ENCODE data around the gene CINP.
"Not testable (repeated sequence)": the region's sequence is repeated elsewhere in the genome, so short reads cannot be mapped to it uniquely, and the experiment has no call there.

Gene CINP

DNA sequence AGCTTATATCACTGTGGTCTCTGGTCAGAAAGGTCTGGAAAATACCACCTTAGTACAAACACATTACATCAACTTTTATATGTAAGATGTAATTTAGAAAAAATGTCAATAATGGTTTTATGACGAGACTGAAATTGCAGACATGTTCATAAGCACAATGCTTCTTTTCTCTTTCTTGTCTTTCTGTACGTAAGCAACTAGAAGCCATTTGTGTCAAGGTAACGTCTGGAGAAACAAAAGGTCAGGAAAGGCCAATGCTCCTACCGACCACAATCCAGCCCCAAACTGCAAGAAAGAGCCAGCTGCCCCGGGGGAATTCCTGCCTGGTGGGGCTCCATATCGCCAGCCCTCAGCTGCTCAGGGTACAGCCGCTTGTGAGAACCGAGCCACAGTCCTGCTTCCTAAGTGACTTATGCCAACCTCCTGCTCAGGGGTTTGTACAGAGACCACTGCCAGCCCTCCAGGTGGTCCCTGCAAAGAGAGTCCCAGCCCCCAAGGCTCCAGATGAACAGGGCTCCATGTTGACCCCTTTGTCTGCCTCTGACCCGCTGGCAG is 36.8 kb downstream of the CINP start:
- in situ Hi-C loops (cut with MboI; ENCODE audit: low pct_unique_long_range_greater_than_20kb, low sequenced_read_pairs), result no loop called here
- no peak for DNase-seq

DNA sequence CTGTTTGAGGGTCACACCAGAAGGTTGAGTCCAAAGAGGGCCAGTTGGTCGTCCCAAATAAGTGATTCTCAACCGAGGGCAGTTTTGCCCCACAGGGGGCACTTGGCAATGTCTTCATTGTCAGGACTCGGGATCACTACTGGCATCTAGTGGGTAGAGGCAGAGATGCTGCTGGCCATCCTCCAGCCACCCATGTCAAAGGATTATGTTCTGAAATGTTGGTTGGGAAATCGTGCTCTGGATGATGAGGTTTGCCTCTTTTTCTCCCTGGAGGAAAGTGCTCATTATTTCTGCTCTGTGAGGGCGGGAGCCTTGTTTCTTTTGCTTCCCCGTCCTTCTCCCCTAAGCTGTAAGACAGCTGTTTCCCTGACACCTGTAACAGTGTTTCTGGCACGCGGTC is 39.6 kb downstream of the CINP start:
- DNase-seq, result peak; percentile 68
- in situ Hi-C loops (cut with MboI; ENCODE audit: low pct_unique_long_range_greater_than_20kb, low sequenced_read_pairs), result no loop called here

DNA sequence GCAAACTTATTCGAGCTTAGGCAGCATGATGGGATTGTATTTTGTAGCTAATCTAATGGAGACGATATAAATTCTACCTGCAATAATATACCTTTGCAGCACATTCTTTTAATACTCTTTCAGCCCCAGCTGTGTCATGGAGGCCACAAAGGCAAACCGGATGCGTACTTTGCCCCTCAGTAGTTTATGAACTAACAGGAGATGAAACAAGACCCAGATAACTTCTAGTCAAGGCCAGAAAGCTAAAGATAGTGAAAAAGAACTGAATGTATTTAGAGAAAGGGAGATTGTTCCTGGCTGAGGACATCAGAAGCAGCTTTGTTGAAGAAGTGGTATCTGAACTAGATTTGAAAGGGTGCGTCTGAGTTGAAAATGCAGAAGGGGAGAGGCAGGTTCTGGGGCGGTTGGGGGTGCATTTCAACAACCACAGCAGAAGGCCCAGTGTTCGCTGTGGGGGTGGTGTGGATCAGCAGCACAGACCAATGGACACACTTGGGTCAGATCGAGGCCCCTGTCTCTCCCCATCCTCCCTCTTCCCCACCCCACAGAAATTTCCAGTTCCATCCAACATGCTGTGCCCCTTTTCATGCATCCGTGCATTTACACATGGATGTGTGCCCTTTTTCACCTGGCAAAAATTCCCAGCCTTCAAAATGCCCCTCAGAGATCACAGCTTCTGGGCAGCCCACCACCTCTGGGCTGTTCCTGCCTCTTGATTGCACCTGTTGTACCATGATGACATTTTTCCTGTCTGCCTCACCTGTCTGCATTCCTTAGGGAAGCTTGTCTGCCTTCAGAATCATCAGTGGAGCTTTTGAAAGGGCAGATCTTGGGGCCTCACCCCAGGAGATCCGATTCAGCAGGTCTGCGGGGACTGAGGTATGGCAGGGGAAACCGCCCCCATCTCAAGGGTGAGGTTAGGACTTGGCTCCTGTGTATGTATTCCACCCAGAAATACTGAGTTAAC is 41.0 kb downstream of the CINP start:
- in situ Hi-C loops (cut with MboI; ENCODE audit: low pct_unique_long_range_greater_than_20kb, low sequenced_read_pairs), result no loop called here
- DNase-seq, result no peak

DNA sequence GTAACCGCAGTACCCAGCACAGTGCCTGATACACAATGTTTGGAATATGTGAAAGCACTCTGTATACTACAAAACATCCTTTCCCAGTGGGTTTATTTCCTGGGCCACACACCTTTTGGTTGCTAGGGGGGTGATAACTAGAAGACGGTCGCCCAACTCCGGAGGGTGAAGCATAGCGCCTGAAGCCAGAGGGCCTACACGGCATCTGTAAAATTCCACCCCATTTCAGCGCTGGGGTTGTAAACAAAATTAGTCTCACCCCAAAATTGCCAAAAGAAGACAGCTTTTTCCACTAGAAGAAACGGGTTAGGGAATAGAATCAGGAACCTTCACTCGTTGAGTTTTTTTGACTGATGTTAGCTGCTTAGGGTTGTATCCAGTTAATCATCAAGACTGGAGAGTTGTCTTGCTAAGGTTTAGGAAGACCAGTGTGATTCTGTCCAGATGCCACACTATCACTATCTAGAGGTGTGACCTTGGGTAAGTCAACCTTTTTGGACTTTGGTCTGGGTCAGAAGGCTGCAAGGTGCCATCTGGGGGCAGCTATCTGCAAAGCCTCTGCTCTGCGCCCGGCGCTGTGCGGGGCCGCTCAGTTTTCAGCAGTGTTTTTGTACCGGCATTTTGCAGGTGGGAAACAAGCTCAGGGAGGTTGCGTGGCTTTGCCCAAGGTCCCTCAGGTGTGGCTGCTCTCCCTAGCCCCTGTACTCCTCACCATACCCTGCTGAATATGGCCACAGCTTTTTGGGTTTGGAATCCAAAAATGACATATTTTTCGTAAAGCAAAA is 41.8 kb downstream of the CINP start:
- in situ Hi-C loops (cut with MboI; ENCODE audit: low pct_unique_long_range_greater_than_20kb, low sequenced_read_pairs), result no loop called here
- no peak for DNase-seq

DNA sequence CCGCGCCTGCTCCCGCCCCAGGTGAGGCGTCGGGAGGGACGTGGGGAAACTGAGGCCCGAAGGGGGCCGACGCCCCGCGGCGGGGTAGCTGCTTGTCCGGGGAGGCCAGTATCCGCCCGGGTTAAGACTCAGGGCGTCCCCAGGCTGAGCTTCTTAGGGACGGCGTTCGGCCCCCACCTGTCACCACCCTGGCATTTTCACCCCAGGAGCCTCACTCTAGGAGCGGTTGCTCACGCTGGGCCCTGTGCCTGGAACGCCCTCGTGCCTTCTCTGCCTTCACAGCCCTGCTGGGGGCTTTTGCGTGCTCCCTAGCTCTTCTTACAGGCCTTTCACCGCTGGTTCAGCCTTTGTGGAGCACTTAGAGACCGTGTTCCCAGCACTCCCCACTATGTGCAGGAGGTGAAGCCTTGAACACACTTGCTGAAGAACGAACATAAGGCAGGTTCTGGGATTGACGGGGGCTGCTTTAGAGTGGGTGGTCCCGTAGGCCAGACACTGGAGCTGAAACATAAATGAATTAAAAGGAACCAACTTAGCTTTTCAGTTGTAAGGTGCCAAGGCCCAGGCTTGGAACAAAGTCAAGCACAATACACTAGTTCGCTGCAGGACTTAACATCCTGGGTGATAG is 42.5 kb downstream of the CINP start:
- peak; percentile 49 for DNase-seq
- in situ Hi-C loops (cut with MboI; ENCODE audit: low pct_unique_long_range_greater_than_20kb, low sequenced_read_pairs), result no loop called here

DNA sequence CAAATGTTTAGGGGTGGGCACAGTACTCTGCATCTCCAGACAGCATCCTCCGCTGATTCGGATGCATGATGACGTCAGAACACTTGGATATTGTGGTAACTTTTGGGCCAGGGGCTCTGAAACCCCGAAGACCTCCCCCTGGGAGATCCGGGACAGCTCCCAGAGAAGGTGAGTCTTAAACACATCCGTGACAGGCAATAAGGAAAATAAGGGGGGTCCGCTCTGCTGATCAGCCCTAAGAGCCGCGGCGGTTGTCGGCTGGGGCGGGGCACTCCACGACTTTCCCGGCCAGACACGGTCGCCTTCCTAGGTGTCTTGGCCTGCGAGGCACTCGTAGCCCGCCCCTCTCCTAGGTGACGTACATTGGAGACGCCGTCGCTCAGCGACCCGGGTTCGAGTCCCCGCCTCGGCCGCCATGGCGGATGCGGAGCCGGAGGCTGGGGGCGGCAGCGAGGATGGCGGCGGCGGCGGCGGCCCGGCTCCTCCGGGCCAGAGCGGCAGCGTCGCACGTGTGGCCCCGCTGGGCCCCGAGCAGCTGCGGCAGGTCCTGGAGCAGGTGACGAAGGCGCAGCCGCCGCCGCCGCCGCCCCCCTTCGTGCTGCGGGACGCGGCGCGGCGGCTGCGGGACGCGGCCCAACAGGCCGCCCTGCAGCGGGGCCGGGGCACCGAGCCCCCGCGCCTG is 43.2 kb downstream of the CINP start, which contains the start of gene ZNF839:
Gene ZNF839 (plus strand): TSS at position 396 of the 682 bp plus-strand sequence. CDS start 20 bp downstream, at position 416.
- DNase-seq, result peak; percentile 85
- in situ Hi-C loops (cut with MboI; ENCODE audit: low pct_unique_long_range_greater_than_20kb, low sequenced_read_pairs), result no loop called here

DNA sequence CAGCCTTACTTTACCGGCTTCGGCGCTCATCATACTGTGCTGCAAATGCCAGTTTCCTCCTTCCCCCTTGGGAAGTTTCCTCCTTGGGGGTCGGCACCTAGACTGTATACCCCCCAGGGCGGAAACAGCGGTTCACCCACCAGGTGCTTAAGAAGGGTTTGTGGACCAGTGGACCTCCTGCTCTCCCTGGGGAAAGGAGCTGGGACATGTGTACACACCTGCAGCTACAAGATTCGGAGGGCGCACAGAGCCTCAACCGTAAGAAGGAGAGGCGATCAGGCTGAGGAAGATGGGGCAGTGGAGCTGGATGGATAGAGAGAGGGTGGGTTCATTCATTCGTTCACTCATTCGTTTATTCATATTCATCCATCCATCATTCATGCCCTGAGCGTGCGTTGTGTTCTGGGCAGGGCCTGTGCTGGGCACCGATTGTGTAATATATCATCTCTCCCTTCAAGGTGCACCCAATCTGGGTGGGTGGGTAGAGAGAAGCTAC is 43.9 kb downstream of the CINP start:
- DNase-seq, result no peak
- in situ Hi-C loops (cut with MboI; ENCODE audit: low pct_unique_long_range_greater_than_20kb, low sequenced_read_pairs), result no loop called here

DNA sequence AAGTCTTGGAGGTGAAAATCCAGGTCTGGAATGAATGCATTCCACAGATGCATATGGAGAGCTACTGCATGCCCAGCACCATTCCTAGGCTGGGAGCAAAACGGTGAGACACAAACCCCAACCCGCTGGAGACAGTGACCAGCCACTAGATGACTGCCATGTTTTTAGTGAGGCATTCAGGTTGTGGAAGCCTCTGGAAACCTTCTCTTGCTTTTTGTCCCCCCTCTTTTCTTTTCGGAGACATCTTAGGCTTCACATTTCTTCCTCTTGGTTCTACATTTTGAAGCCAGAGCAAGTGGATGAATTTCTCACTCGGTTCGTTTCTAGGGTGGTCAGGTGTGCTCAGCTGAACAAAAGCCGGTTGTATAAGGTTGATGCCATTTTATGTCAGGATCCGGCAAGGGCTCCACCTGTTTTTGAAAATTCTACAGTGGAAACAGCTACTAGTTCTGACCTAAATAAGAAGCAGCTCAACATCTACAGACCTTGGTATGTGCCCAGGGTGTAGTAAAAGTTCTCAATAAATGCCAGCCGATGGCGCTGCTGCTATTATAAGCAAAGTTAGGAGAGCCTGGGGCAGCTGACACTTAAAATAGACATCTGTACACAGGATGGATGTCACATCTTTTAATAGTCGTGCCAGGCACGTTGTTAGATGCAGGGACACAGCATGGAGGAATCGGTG is 45.0 kb downstream of the CINP start:
- in situ Hi-C loops (cut with MboI; ENCODE audit: low pct_unique_long_range_greater_than_20kb, low sequenced_read_pairs), result no loop called here
- DNase-seq, result peak; percentile 74

DNA sequence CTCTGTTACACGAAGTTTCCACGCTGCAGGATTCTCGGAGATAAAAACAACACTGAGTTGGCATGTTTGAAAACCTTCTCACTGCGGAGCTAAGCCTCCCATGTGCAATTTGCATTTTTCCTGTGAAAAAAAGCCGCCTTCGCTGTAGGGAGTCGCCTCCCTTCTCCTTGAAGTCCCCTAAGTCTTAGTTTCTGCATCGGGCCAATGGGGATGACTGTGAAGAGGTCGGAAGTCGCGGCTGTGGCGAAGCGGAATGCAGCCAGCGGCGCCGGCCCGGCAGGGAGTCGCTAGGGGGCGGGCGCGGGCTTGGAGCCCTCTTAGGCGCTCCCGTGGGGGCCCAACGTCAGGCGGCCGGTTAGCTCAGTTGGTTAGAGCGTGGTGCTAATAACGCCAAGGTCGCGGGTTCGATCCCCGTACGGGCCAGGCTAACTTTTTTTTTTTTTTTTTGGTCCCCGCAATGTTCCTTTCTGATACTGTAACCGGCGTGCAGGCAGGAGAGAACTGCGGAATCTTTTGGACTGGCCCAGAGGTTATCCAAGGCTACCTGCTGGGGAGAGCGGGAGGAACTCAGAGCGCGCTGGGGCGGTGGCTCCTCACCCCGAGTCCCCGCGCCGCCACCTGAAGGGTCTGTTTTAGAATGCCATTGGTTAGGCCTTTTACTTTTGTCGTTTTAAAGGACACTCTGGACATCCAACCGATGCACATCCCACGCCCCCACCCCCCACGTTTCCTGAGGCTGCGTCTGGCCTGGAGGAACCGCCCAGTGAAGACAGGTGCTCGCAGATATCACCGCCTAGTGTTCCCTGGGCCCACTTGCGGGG is 45.7 kb downstream of the CINP start:
- in situ Hi-C loops (cut with MboI; ENCODE audit: low pct_unique_long_range_greater_than_20kb, low sequenced_read_pairs), result no loop called here
- DNase-seq, result peak; percentile 94

DNA sequence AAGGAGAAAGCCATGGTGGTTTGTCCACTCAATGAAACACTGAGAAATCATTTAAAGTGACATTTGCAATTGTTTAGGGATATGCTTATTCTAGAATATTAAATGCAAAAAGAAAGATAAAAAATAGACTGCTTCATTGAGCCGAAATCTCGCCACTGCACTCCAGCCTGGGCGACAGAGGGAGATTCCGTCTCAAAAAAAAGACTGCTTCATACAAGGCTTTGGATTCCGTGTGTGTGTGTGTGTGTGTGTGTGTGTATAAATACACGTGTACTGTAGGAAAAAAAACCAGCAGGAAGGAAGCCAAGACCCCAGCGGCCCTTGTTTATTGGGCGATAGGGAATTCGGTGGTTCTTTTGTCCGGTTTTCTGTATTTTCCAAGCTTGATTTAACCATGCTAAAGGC is 46.4 kb downstream of the CINP start:
- in situ Hi-C loops (cut with MboI; ENCODE audit: low pct_unique_long_range_greater_than_20kb, low sequenced_read_pairs), result no loop called here
- no peak for DNase-seq

DNA sequence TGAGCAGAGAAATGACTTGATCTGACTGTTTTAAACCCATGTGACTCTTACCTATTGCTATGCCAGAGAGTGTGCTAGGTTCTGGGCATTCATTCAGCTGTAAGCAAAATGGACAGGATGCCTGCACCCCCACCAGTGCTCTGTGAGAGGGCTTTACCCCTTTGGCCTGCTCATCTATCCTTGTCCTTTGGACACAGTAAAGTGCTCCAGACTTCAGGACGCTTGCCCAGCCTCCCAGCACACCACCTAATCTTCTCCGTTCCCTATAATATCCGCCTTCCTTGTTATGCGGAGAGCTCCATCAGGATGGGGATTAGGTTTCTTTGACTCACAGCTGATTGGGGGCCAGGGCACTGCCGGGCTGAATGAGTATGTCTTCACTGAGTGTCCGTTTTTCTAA is 47.6 kb downstream of the CINP start:
- in situ Hi-C loops (cut with MboI; ENCODE audit: low pct_unique_long_range_greater_than_20kb, low sequenced_read_pairs), result no loop called here
- DNase-seq, result no peak

DNA sequence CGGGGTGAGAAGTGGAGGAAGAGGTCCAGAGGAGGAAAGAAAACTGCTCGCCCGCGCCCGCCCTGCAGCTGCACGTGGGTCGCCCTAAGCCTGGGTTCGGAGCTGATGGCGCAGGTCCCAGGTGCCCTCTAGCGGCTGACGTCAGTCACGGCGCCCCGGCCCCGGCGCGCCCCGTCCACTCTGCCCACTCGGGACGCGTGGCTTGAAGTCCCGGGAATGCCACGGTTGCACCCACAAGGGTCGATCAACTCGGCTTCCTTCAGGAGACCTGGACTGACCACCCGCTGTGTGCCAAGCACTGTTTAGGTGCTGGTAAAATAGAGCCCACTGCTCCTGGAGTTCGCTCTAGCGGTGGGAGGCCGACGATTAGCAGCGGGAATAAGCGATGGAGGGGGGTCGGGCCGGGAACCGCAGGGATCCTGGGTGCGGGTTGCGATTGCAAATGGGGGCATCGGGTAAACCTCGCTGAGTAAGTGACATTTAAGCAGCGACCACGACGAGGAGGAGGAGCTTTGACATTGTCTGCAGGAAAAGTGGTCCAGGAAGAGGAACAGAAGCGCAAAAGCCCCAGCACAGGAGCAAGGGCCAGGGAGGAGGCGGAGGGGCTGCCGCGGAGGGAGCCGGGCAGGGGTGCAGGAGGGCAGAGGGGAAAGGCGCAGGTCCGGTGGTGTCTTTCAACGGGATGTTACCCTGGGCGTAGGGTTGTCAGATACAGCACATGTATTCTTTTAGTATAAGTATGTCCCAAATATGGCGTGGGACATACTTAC is 48.3 kb downstream of the CINP start:
- in situ Hi-C loops (cut with MboI; ENCODE audit: low pct_unique_long_range_greater_than_20kb, low sequenced_read_pairs), result no loop called here
- peak; percentile 92 for DNase-seq

DNA sequence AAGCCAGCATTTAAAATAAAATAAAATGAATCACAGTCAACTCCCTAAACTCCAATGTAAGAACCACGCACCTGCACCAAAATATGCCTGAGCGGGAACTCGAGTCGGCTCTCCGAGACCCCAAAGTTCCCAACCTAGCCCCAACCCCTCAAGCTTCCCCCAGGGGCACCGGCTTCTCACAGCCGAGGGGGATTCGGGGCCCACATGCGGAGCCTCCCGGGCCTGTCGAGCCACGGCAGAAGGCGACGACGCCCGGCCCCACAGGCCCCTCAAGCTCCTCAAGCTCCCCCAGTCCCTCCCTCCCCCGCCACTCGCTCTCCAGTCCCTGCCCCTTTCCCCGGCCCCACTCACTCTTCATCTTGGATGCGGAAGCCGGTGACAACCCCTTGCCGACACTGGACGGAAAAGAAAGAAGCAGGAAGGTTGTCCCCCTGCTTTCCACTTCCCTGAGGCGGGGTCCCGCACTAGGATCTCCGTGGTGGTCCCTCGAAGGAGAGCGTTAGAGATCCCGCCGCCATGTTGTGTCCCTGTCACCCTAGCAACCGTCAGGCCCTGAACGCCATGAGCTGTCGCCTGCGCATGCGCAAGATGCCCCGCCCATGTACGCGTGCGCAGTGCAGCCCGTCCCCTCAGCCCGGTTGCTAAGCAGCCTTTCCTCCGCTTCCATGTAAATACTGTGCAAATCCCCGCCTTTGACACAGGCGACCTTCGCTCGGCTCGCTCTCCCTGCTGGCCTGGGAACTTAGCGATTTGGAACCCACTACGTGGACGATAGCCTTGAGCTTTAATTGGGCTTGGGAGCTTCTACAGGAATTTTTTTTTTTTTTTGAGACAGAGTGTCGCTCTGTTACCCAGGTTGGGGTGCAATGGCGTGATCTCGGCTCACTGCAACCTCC is 57.8 kb downstream of the CINP start, which contains the start of gene MOK:
Gene MOK (minus strand): TSS at position 554 of the 896 bp plus-strand sequence. CDS start 196 bp downstream, at position 358.
- in situ Hi-C loops (cut with MboI; ENCODE audit: low pct_unique_long_range_greater_than_20kb, low sequenced_read_pairs), result no loop called here
- peak; percentile 98 for DNase-seq

DNA sequence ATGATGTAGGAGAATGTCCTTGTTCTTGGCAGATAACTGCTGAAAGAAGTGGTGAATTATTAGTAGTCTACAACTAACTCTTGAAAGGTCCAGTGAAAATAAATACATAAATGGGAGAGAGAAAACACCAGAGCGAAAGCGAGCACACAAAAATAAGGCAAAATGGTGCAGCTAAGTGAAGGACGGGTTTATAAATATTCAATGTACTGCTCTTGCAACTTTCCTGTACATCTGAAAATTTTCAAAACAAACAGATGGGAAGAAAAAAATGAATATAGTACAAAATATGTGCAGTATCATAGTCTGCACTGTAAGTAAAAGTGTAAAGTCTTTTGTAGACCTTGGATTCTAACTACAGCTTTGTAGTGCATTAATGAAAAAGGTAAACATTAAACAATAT is 59.0 kb downstream of the CINP start:
- in situ Hi-C loops (cut with MboI; ENCODE audit: low pct_unique_long_range_greater_than_20kb, low sequenced_read_pairs), result no loop called here
- no peak for DNase-seq

DNA sequence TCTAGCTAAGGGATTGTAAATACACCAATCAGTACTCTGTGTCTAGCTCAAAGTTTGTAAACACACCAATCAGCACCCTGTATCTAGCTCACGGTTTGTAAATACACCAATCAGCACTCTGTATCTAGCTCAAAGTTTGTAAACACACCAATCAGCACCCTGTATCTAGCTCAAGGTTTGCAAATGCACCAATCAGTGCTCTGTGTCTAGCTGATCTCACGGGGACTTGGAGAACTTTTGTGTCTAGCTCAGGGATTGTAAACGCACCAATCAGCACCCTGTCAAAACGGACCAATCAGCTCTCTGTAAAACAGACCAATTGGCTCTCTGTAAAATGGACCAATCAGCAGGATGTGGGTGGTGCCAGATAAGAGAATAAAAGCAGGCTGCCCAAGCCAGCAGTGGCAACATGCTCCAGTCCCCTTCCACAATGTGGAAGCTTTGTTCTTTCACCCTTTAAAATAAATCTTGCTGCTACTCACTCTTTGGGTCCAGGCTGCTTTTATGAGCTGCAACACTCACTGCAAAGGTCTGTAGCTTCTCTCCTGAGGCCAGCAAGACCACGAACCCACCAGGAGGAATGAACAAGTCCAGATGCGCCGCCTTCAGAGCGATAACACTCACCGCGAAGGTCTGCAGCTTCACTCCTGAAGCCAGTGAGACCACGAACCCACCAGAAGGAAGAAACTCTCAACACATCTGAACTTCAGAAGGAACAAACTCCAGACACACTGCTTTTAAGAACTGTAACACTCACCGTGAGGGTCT is 64.2 kb downstream of the CINP start:
- in situ Hi-C loops (cut with MboI; ENCODE audit: low pct_unique_long_range_greater_than_20kb, low sequenced_read_pairs); DNase-seq: not testable (repeated sequence)
